GM04503 (cell line): ENCODE data around the gene TTLL11.

Experiments used
- DNase-seq: peaks from one replicate; pipeline ENCODE4 v3.0.0-alpha.2; 2012; ENCODE audit warnings: low read depth

TTLL11 gene

GRCh38 chr9:121880343-121880898 lies 212.7 kb downstream of the TTLL11 start:
- no peak for DNase-seq

GRCh38 chr9:121878271-121878822 lies 214.8 kb downstream of the TTLL11 start:
- DNase-seq = no peak

GRCh38 chr9:121876658-121877271 lies 216.3 kb downstream of the TTLL11 start:
- DNase-seq = peak; percentile 45

GRCh38 chr9:121876255-121876654 lies 216.9 kb downstream of the TTLL11 start:
- no peak for DNase-seq

GRCh38 chr9:121874524-121874923 lies 218.6 kb downstream of the TTLL11 start:
- no peak for DNase-seq

GRCh38 chr9:121871431-121872025 lies 221.6 kb downstream of the TTLL11 start:
- no peak for DNase-seq

- no peak for DNase-seq
These were observed 222.8 kb downstream of the TTLL11 start for GRCh38 chr9:121870271-121870670.

- no peak for DNase-seq
These were observed 224.5 kb downstream of the TTLL11 start for GRCh38 chr9:121868626-121869025.

GRCh38 chr9:121866927-121867326 lies 226.2 kb downstream of the TTLL11 start:
- DNase-seq = no peak

- DNase-seq = no peak
These were observed 227.2 kb downstream of the TTLL11 start for GRCh38 chr9:121865884-121866283.

GRCh38 chr9:121865060-121865459 lies 228.0 kb downstream of the TTLL11 start:
- DNase-seq = no peak

- DNase-seq = peak; percentile 39
These were observed 229.2 kb downstream of the TTLL11 start for GRCh38 chr9:121863955-121864354.

GRCh38 chr9:121862371-121863332 lies 230.5 kb downstream of the TTLL11 start:
- no peak for DNase-seq

- no peak for DNase-seq
These were observed 231.5 kb downstream of the TTLL11 start for GRCh38 chr9:121861501-121862180.

- DNase-seq = peak; percentile 78
These were observed 232.4 kb downstream of the TTLL11 start for GRCh38 chr9:121860744-121861143.

GRCh38 chr9:121860213-121860612 lies 232.9 kb downstream of the TTLL11 start:
- no peak for DNase-seq

GRCh38 chr9:121859646-121860045 lies 233.5 kb downstream of the TTLL11 start:
- DNase-seq = no peak

GRCh38 chr9:121858788-121859187 lies 234.3 kb downstream of the TTLL11 start:
- DNase-seq = no peak

GRCh38 chr9:121857928-121858327 lies 235.2 kb downstream of the TTLL11 start:
- DNase-seq = no peak

GRCh38 chr9:121855476-121855875 lies 237.6 kb downstream of the TTLL11 start:
- no peak for DNase-seq

GRCh38 chr9:121853617-121854395 lies 239.3 kb downstream of the TTLL11 start:
- no peak for DNase-seq
